T-helper 2 cell treated with Interferon-gamma antibody and Interleukin-4, amounts not matched to agents 100 ng/mL and 5 ng/mL, for 36 hours (primary cell): ENCODE results near the gene SCN3B. TPM values are rescaled to one million over a fixed set of nuclear protein-coding genes. Genes with fewer than 3 reads are reported as not detected.

Experiments used
- total RNA-seq: library from RNA; stranded (reverse); gene quantifications from 2 replicates; pipeline ENCODE4 v1.2.3, GENCODE V29; 2022

The SCN3B gene
- total RNA-seq, 1 donor from 2014 or later: not detected

Other genes starting within 250 kb of the SCN3B start
- 40.7 and 41.8 TPM in 2 replicates for gene GRAMD1B, start 224.4 kb downstream of the SCN3B start, total RNA-seq
- gene ZNF202, start 87.0 kb upstream of the SCN3B start, total RNA-seq: 17.7 and 18.9 TPM in 2 replicates
- gene OR6X1, start 99.9 kb upstream of the SCN3B start, total RNA-seq: not detected in 2 replicates
- not detected in 2 replicates for gene OR6M1, start 151.7 kb upstream of the SCN3B start, total RNA-seq
- not detected in 2 replicates for gene TMEM225, start 231.0 kb upstream of the SCN3B start, total RNA-seq
- gene OR8D4, start 247.5 kb upstream of the SCN3B start, total RNA-seq: not detected in 2 replicates